ENCODE data around the gene ADRA2A.

ADRA2A gene

GRCh38 chr10:111130471-111130870, 53.6 kb downstream of the ADRA2A start:
- DNase-seq = no peak

Measured in amygdala (tissue), 56 donors.